Measurements from ENCODE around the gene CDKAL1. TPM values are rescaled to one million over a fixed set of nuclear protein-coding genes. Genes with fewer than 3 reads are reported as not detected.

CDKAL1 gene
- total and polyA plus RNA-seq, 10 of the 15 experiments (the other 5 are each of a cell fraction or from before 2014, with no cell fraction given), result 10.7 to 26.9 (median 17.3) TPM

DNA sequence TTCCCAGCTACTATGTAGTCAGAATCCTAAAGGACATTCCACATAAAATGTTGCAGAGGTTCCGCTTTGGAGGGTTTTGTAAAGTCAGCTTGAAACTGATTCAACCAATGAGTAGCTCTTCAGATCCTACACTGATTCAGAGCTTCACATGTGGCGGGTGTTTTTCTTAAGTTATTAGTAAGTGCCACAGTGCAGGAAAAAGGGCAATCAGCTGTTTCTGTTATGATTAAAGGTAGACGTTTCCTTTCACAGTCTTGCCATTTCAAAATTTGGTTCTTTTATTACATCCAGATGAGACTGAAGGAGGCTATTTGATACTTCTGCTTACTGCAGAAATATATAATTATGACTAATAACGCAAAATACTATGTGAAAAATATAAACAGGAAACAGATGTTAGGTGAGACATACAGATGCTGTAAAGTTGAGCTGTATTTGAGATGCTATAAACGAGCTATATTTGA is 443.9 kb downstream of the CDKAL1 start (continued):
- TF ChIP-seq, protein P1, sequence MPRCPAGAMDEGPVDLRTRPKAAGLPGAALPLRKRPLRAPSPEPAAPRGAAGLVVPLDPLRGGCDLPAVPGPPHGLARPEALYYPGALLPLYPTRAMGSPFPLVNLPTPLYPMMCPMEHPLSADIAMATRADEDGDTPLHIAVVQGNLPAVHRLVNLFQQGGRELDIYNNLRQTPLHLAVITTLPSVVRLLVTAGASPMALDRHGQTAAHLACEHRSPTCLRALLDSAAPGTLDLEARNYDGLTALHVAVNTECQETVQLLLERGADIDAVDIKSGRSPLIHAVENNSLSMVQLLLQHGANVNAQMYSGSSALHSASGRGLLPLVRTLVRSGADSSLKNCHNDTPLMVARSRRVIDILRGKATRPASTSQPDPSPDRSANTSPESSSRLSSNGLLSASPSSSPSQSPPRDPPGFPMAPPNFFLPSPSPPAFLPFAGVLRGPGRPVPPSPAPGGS (IDR thresholded peaks at IDR 0.05; ENCODE audit: borderline replicate concordance, insufficient read depth, low read depth, low read length, poor library complexity, severe bottlenecking), result no peak
- TF ChIP-seq, protein P2, sequence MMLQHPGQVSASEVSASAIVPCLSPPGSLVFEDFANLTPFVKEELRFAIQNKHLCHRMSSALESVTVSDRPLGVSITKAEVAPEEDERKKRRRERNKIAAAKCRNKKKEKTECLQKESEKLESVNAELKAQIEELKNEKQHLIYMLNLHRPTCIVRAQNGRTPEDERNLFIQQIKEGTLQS (IDR thresholded peaks at IDR 0.05; ENCODE audit: borderline replicate concordance, extremely low read depth, low read depth, low read length), result no peak
- TF ChIP-seq, protein P3, sequence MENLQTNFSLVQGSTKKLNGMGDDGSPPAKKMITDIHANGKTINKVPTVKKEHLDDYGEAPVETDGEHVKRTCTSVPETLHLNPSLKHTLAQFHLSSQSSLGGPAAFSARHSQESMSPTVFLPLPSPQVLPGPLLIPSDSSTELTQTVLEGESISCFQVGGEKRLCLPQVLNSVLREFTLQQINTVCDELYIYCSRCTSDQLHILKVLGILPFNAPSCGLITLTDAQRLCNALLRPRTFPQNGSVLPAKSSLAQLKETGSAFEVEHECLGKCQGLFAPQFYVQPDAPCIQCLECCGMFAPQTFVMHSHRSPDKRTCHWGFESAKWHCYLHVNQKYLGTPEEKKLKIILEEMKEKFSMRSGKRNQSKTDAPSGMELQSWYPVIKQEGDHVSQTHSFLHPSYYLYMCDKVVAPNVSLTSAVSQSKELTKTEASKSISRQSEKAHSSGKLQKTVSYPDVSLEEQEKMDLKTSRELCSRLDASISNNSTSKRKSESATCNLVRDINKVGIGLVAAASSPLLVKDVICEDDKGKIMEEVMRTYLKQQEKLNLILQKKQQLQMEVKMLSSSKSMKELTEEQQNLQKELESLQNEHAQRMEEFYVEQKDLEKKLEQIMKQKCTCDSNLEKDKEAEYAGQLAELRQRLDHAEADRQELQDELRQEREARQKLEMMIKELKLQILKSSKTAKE (IDR thresholded peaks at IDR 0.05; ENCODE audit: low read depth, poor library complexity, severe bottlenecking), result peak; percentile 38
- no peak for TF ChIP-seq SPI1 (IDR thresholded peaks at IDR 0.05; ENCODE audit: borderline replicate concordance, insufficient read depth, low read depth, low read length)
- peak; percentile 28 to 38; a peak in 2 of 4 replicates for TF ChIP-seq EP300 (IDR thresholded peaks at IDR 0.05; ENCODE audit: borderline replicate concordance in 1 of 2, control insufficient read depth in 1 of 2, low read depth in 2 of 2, low read length in 2 of 2)
- TF ChIP-seq, protein P4, sequence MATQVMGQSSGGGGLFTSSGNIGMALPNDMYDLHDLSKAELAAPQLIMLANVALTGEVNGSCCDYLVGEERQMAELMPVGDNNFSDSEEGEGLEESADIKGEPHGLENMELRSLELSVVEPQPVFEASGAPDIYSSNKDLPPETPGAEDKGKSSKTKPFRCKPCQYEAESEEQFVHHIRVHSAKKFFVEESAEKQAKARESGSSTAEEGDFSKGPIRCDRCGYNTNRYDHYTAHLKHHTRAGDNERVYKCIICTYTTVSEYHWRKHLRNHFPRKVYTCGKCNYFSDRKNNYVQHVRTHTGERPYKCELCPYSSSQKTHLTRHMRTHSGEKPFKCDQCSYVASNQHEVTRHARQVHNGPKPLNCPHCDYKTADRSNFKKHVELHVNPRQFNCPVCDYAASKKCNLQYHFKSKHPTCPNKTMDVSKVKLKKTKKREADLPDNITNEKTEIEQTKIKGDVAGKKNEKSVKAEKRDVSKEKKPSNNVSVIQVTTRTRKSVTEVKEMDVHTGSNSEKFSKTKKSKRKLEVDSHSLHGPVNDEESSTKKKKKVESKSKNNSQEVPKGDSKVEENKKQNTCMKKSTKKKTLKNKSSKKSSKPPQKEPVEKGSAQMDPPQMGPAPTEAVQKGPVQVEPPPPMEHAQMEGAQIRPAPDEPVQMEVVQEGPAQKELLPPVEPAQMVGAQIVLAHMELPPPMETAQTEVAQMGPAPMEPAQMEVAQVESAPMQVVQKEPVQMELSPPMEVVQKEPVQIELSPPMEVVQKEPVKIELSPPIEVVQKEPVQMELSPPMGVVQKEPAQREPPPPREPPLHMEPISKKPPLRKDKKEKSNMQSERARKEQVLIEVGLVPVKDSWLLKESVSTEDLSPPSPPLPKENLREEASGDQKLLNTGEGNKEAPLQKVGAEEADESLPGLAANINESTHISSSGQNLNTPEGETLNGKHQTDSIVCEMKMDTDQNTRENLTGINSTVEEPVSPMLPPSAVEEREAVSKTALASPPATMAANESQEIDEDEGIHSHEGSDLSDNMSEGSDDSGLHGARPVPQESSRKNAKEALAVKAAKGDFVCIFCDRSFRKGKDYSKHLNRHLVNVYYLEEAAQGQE (IDR thresholded peaks at IDR 0.05; ENCODE audit: low read depth, low read length), result no peak
- TF ChIP-seq, protein P5, sequence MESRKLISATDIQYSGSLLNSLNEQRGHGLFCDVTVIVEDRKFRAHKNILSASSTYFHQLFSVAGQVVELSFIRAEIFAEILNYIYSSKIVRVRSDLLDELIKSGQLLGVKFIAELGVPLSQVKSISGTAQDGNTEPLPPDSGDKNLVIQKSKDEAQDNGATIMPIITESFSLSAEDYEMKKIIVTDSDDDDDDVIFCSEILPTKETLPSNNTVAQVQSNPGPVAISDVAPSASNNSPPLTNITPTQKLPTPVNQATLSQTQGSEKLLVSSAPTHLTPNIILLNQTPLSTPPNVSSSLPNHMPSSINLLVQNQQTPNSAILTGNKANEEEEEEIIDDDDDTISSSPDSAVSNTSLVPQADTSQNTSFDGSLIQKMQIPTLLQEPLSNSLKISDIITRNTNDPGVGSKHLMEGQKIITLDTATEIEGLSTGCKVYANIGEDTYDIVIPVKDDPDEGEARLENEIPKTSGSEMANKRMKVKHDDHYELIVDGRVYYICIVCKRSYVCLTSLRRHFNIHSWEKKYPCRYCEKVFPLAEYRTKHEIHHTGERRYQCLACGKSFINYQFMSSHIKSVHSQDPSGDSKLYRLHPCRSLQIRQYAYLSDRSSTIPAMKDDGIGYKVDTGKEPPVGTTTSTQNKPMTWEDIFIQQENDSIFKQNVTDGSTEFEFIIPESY (IDR thresholded peaks at IDR 0.05), result no peak
- peak; percentile 77 for TF ChIP-seq RUNX3 (IDR thresholded peaks at IDR 0.05; ENCODE audit: low read length)
- TF ChIP-seq, protein P6, sequence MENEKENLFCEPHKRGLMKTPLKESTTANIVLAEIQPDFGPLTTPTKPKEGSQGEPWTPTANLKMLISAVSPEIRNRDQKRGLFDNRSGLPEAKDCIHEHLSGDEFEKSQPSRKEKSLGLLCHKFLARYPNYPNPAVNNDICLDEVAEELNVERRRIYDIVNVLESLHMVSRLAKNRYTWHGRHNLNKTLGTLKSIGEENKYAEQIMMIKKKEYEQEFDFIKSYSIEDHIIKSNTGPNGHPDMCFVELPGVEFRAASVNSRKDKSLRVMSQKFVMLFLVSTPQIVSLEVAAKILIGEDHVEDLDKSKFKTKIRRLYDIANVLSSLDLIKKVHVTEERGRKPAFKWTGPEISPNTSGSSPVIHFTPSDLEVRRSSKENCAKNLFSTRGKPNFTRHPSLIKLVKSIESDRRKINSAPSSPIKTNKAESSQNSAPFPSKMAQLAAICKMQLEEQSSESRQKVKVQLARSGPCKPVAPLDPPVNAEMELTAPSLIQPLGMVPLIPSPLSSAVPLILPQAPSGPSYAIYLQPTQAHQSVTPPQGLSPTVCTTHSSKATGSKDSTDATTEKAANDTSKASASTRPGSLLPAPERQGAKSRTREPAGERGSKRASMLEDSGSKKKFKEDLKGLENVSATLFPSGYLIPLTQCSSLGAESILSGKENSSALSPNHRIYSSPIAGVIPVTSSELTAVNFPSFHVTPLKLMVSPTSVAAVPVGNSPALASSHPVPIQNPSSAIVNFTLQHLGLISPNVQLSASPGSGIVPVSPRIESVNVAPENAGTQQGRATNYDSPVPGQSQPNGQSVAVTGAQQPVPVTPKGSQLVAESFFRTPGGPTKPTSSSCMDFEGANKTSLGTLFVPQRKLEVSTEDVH (IDR thresholded peaks at IDR 0.05; ENCODE audit: low read depth, partially characterized antibody), result no peak
- no peak for TF ChIP-seq WRNIP1 (IDR thresholded peaks at IDR 0.05; ENCODE audit: borderline replicate concordance, low read depth, low read length)
- TF ChIP-seq ATF7 (IDR thresholded peaks at IDR 0.05; ENCODE audit: low read depth), result no peak
- TF ChIP-seq, protein P7, sequence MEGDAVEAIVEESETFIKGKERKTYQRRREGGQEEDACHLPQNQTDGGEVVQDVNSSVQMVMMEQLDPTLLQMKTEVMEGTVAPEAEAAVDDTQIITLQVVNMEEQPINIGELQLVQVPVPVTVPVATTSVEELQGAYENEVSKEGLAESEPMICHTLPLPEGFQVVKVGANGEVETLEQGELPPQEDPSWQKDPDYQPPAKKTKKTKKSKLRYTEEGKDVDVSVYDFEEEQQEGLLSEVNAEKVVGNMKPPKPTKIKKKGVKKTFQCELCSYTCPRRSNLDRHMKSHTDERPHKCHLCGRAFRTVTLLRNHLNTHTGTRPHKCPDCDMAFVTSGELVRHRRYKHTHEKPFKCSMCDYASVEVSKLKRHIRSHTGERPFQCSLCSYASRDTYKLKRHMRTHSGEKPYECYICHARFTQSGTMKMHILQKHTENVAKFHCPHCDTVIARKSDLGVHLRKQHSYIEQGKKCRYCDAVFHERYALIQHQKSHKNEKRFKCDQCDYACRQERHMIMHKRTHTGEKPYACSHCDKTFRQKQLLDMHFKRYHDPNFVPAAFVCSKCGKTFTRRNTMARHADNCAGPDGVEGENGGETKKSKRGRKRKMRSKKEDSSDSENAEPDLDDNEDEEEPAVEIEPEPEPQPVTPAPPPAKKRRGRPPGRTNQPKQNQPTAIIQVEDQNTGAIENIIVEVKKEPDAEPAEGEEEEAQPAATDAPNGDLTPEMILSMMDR (IDR thresholded peaks at IDR 0.05 in 2 of 3, conservative IDR thresholded peaks at IDR 0.05 in 1 of 3; ENCODE audit: control insufficient read depth in 2 of 3, extremely low read depth in 1 of 3, insufficient read depth in 1 of 3, low read depth in 3 of 3, low read length in 3 of 3), result no peak
